Eye (tissue), 1 donor: ENCODE data around the gene DOCK6.

Experiments
- DNase-seq: peaks from one replicate; pipeline ENCODE4 v3.0.0-alpha.2; 2015

The DOCK6 gene

GRCh38 chr19:11221082-11221598, 41.2 kb downstream of the DOCK6 start:
- no peak for DNase-seq

- no peak for DNase-seq
Observed at GRCh38 chr19:11214387-11214786, 47.9 kb downstream of the DOCK6 start.

GRCh38 chr19:11210656-11210928, 51.7 kb downstream of the DOCK6 start:
- DNase-seq, result no peak

GRCh38 chr19:11209839-11210655, 52.3 kb downstream of the DOCK6 start:
- DNase-seq, result peak; percentile 20

- peak; percentile 21 for DNase-seq
Observed at GRCh38 chr19:11208561-11209471, 53.5 kb downstream of the DOCK6 start.

- no peak for DNase-seq
Observed at GRCh38 chr19:11205939-11206570, 56.3 kb downstream of the DOCK6 start.

- DNase-seq, result no peak
Observed at GRCh38 chr19:11204943-11205349, 57.4 kb downstream of the DOCK6 start.

- DNase-seq, result no peak
Observed at GRCh38 chr19:11204076-11204602, 58.2 kb downstream of the DOCK6 start.

- DNase-seq, result peak; percentile 63
Observed at GRCh38 chr19:11203194-11204075, 58.9 kb downstream of the DOCK6 start.

GRCh38 chr19:11202488-11203193, 59.7 kb downstream of the DOCK6 start:
- no peak for DNase-seq

- no peak for DNase-seq
Observed at GRCh38 chr19:11201791-11202190, 60.5 kb downstream of the DOCK6 start.

GRCh38 chr19:11200931-11201330, 61.4 kb downstream of the DOCK6 start:
- no peak for DNase-seq

GRCh38 chr19:11200015-11200574, 62.2 kb downstream of the DOCK6 start:
- no peak for DNase-seq

- DNase-seq, result no peak
Observed at GRCh38 chr19:11199517-11199916, 62.8 kb downstream of the DOCK6 start.

- DNase-seq, result peak; percentile 24
Observed at GRCh38 chr19:11198769-11199424, 63.4 kb downstream of the DOCK6 start.

GRCh38 chr19:11198175-11198534, 64.2 kb downstream of the DOCK6 start:
- DNase-seq, result no peak

- peak; percentile 93 for DNase-seq
Observed at GRCh38 chr19:11197291-11198174, 64.8 kb downstream of the DOCK6 start, which contains the start of gene KANK2. Gene KANK2, minus strand, starts transcription at chr19:11197545. Its CDS starts 3,034 bp downstream, at chr19:11194511.

GRCh38 chr19:11196406-11197287, 65.7 kb downstream of the DOCK6 start:
- peak; percentile 62 for DNase-seq
